Smooth muscle cell (in vitro differentiated cells): Measurements from ENCODE around the gene U2AF1. TPM values are rescaled to one million over a fixed set of nuclear protein-coding genes. Genes with fewer than 3 reads are reported as not detected.
"Not testable (repeated sequence)": the region's sequence is repeated elsewhere in the genome, so short reads cannot be mapped to it uniquely, and the experiment has no call there.

Experiments used
- DNase-seq: peaks from one replicate; lab custom pipeline; 2025; ENCODE audit not compliant: unreplicated experiment; lab: John Stamatoyannopoulos, UW
- H2AFZ ChIP-seq: fragments of 200-600 bp; sonication (generic); 2 replicates; pipeline ENCODE4 v1.6.0; 2016; ENCODE audit warnings: antibody characterized with exemption, low read depth, mild to moderate bottlenecking
- H3F3A ChIP-seq: fragments of 200-600 bp; sonication (generic); 2 replicates; pipeline ENCODE4 v1.6.0; 2017; ENCODE audit warnings: antibody characterized with exemption, low read depth
- H3K27ac ChIP-seq: fragments of 200-600 bp; sonication (generic); 2 replicates; pipeline ENCODE4 v1.5.1; 2016; ENCODE audit warnings: low read depth, mild to moderate bottlenecking
- H3K27me3 ChIP-seq: fragments of 200-600 bp; sonication (generic); 2 replicates; pipeline ENCODE4 v1.6.1; 2016; ENCODE audit warnings: low read depth, mild to moderate bottlenecking
- H3K36me3 ChIP-seq: fragments of 200-600 bp; sonication (generic); 2 replicates; pipeline ENCODE4 v1.5.1; 2016; ENCODE audit warnings: low read depth
- H3K4me1 ChIP-seq: fragments of 200-600 bp; sonication (generic); 2 replicates; pipeline ENCODE4 v1.5.1; 2016; ENCODE audit warnings: low read depth
- H3K4me2 ChIP-seq: fragments of 200-600 bp; sonication (generic); 2 replicates; pipeline ENCODE4 v1.6.0; 2016; ENCODE audit warnings: mild to moderate bottlenecking
- H3K4me3 ChIP-seq: fragments of 200-600 bp; sonication (generic); 2 replicates; pipeline ENCODE4 v1.5.1; 2016; ENCODE audit warnings: mild to moderate bottlenecking
- H3K79me2 ChIP-seq: fragments of 200-600 bp; sonication (generic); 2 replicates; pipeline ENCODE4 v1.6.0; 2016; ENCODE audit warnings: low read depth, mild to moderate bottlenecking
- H3K9ac ChIP-seq: fragments of 200-600 bp; sonication (generic); 2 replicates; pipeline ENCODE4 v1.6.0; 2016; ENCODE audit warnings: low read depth
- H3K9me3 ChIP-seq: fragments of 200-600 bp; sonication (generic); replicated peaks from 2 replicates; pipeline ENCODE4 v1.5.1; 2016; ENCODE audit warnings: low read depth
- H4K20me1 ChIP-seq: fragments of 200-600 bp; sonication (generic); 2 replicates; pipeline ENCODE4 v1.6.0; 2016; ENCODE audit warnings: low read depth
- WGBS: methylation state at CpG from one replicate; pipeline ENCODE4 v1.1.7; 2016; ENCODE audit warnings: low lambda C conversion rate; 5-methylcytosine and 5-hydroxymethylcytosine counted together
- polyA plus RNA-seq: library from polyadenylated mRNA; unstranded; fragments of >200 nt; fragmentation: Nextera tagmentation; extraction: Ambion mirVana; gene quantifications from 2 replicates; pipeline ENCODE4 v1.2.1, GENCODE V29; 2016
- total RNA-seq: library from RNA; depleted of rRNA; stranded (reverse); fragments of >200 nt; gene quantifications from 2 replicates; pipeline ENCODE4 v1.2.3, GENCODE V29; 2014

U2AF1 gene
- total and polyA plus RNA-seq, 2 experiments from 2014 or later = 55.3 to 67.3 TPM

DNA sequence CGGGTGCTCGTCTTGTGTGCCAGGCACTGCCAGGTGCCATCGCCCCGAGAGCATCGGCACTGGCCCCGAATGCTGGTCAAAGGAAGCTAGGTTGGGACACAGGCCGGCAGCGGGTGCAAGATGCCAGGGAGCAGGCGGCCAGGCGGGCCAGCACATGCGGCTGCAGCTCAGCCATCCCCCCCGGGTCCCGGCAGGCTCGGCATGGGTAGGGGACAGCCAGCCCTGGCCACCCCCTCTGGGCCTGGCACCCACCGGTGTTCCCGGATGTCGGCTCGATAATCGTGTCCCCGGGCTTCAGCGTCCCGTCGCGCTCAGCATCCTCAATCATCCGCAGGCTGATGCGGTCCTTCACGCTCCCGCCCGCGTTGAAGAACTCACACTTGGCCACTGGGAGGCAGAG lies 41.4 kb downstream of the U2AF1 start:
- H3K79me2 ChIP-seq, H3K4me3 ChIP-seq, H3K9me3 ChIP-seq, H4K20me1 ChIP-seq, DNase-seq, H3K4me1 ChIP-seq, H3K36me3 ChIP-seq, H3K9ac ChIP-seq, H2AFZ ChIP-seq, H3K27ac ChIP-seq, H3F3A ChIP-seq, H3K27me3 ChIP-seq, H3K4me2 ChIP-seq: not testable (repeated sequence)
- WGBS = 98% methylated on average over 8 of the region's 30 CpGs

GRCh38 chr21:43064265-43064917 lies 43.0 kb downstream of the U2AF1 start:
- H4K20me1 ChIP-seq, H3K4me3 ChIP-seq, H3K27me3 ChIP-seq, H3K9ac ChIP-seq, DNase-seq, H3K27ac ChIP-seq, H3K4me1 ChIP-seq, H3K4me2 ChIP-seq, H2AFZ ChIP-seq, H3K9me3 ChIP-seq, H3F3A ChIP-seq, H3K79me2 ChIP-seq, H3K36me3 ChIP-seq: not testable (repeated sequence)
- no CpG with 5 or more reads among the region's 22 CpGs for WGBS

GRCh38 chr21:43062955-43063664 lies 44.3 kb downstream of the U2AF1 start:
- not testable (repeated sequence) for H3K4me2 ChIP-seq, H3K9me3 ChIP-seq, H3F3A ChIP-seq, H3K27me3 ChIP-seq, H3K36me3 ChIP-seq, DNase-seq, H3K4me1 ChIP-seq, H2AFZ ChIP-seq, H3K27ac ChIP-seq, H3K4me3 ChIP-seq, H3K79me2 ChIP-seq, H4K20me1 ChIP-seq, H3K9ac ChIP-seq
- no CpG with 5 or more reads among the region's 28 CpGs for WGBS

- H3K9ac ChIP-seq, H3K79me2 ChIP-seq, H3K27ac ChIP-seq, H3K4me1 ChIP-seq, H3F3A ChIP-seq, H3K9me3 ChIP-seq, DNase-seq, H4K20me1 ChIP-seq, H3K27me3 ChIP-seq, H3K36me3 ChIP-seq, H3K4me3 ChIP-seq, H3K4me2 ChIP-seq, H2AFZ ChIP-seq: not testable (repeated sequence)
- no CpG with 5 or more reads among the region's 13 CpGs for WGBS
These were observed 54.3 kb downstream of the U2AF1 start for GRCh38 chr21:43053112-43053511.

- not testable (repeated sequence) for H3K4me2 ChIP-seq, H3K36me3 ChIP-seq, H4K20me1 ChIP-seq, H3K79me2 ChIP-seq, H3F3A ChIP-seq, H3K27ac ChIP-seq, DNase-seq, H3K4me1 ChIP-seq, H3K9me3 ChIP-seq, H2AFZ ChIP-seq, H3K27me3 ChIP-seq, H3K4me3 ChIP-seq, H3K9ac ChIP-seq
- WGBS = 69% methylated on average over 9 of the region's 21 CpGs
These were observed 61.2 kb downstream of the U2AF1 start for GRCh38 chr21:43045876-43046821.

- H3K79me2 ChIP-seq, H3K9ac ChIP-seq, H3K36me3 ChIP-seq, DNase-seq, H3F3A ChIP-seq, H3K4me2 ChIP-seq, H3K4me1 ChIP-seq, H3K9me3 ChIP-seq, H4K20me1 ChIP-seq, H3K27me3 ChIP-seq, H3K4me3 ChIP-seq, H3K27ac ChIP-seq, H2AFZ ChIP-seq: not testable (repeated sequence)
- WGBS = 87% methylated on average over 3 of the region's 17 CpGs
These were observed 62.0 kb downstream of the U2AF1 start for GRCh38 chr21:43045165-43045875.

DNA sequence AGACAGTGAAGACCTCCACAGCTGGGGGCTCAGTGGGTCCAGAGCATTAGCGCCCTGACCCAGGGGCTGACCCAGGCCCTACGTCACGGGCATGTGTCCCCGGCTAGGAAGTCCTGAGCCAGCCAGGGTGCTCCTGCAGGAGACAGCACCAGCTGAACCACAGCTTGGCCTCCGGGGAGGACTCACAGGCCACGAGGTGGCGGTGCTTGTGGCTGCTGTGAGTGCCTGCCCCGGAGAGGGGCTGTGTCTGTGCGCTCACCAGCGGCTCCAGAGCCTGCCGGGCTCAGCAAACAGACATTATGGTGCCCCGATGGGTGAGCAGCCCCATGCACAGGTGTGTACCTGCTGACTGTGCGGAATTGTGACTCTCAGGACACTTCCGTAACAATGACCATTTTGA lies 62.8 kb downstream of the U2AF1 start:
- 90% methylated on average over 6 of the region's 14 CpGs for WGBS
- not testable (repeated sequence) for DNase-seq, H3K9ac ChIP-seq, H3K4me2 ChIP-seq, H3K4me3 ChIP-seq, H2AFZ ChIP-seq, H3K79me2 ChIP-seq, H3K36me3 ChIP-seq, H3F3A ChIP-seq, H3K27me3 ChIP-seq, H3K9me3 ChIP-seq, H3K4me1 ChIP-seq, H3K27ac ChIP-seq, H4K20me1 ChIP-seq

GRCh38 chr21:43043291-43043690 lies 64.1 kb downstream of the U2AF1 start:
- not testable (repeated sequence) for H2AFZ ChIP-seq, H3K36me3 ChIP-seq, H3K79me2 ChIP-seq, H3K4me1 ChIP-seq, H3K9ac ChIP-seq, H3K27ac ChIP-seq, DNase-seq, H4K20me1 ChIP-seq, H3K4me3 ChIP-seq, H3K9me3 ChIP-seq, H3K27me3 ChIP-seq, H3K4me2 ChIP-seq, H3F3A ChIP-seq
- 97% methylated on average over 4 of the region's 14 CpGs for WGBS
